HG02973 (cell line): ENCODE results near the gene PSMB5.

ENCODE experiments used
- ATAC-seq: cut with Tn5 transposase; IDR thresholded peaks from one replicate; pipeline ENCODE4 v1.9.1; 2021; ENCODE audit warnings: moderate library complexity; ENCODE audit not compliant: unreplicated experiment

The PSMB5 gene

DNA sequence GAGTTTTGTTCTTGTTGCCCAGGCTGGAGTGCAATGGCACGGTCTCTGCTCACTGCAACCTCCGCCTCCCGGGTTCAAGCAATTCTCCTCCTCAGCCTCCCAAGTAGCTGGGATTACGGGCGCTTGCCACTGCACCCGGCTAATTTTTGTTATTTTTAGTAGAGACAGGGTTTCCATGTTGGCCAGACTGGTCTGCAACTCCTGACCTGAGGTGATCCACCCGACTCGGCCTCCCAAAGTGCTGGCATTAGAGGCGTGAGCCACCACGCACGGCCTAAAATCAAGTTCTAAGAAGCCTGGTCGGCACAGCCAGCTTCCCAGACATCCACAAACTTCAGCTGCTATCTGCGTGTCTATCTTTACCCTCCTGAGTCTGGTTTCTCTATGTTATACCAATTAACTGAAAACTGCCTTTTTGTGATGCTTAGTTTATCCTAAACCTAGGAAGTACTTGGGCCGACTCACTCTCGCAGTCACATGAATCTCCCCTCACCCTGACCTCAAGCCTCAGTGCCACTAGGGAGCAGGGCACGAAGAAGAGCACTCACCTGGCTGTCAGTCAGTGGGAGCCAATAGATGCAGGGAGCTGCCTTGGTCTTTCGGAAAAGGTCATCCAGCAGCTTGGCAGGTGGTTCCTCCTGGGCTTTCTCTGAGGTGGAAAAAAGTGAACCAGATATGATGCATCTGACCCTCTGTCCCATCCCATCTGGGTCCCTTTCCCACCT is 26.0 kb upstream of the PSMB5 start:
- no peak for ATAC-seq

DNA sequence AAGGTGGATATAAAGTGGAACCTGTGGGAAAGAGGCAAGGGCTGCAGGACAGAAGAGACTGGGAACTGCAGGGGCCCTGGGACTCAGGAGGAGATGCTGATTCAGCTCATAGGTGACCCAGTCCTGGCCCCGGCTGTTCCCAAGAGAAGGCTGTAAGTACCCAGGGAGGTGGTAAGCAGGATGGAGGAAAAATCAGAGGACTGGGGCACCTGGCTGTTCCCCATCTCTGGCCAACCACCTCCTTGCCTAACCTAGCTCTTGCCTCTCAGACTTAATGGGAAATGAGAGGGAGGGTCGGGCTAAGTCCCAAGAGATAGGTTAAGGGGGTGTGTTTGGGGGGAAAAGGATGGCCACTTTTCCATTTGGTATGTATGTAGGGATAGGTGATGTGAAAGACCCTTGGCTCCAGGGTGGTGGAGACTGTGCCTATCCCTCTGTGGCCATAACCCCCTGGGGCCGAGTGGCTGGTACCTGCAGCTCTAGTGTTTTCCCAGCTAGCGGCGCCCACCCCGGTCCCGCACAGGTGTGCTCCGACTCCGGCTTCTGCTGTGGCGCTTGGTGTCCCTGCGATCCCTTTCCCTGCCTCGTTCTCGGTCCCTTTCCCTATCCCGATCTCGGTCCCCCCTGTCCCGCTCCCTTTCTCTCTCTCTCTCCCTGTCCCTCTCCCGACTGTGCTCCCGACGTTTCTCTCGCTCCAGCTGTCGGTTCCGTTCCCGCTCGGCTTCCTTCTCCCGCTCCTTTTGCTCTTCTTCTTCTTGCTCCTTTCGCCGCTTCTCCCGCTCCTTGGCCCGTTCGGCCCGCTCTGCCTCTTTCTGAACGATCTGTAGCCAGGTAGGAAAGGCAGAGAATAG is 24.2 kb upstream of the PSMB5 start:
- ATAC-seq: no peak

DNA sequence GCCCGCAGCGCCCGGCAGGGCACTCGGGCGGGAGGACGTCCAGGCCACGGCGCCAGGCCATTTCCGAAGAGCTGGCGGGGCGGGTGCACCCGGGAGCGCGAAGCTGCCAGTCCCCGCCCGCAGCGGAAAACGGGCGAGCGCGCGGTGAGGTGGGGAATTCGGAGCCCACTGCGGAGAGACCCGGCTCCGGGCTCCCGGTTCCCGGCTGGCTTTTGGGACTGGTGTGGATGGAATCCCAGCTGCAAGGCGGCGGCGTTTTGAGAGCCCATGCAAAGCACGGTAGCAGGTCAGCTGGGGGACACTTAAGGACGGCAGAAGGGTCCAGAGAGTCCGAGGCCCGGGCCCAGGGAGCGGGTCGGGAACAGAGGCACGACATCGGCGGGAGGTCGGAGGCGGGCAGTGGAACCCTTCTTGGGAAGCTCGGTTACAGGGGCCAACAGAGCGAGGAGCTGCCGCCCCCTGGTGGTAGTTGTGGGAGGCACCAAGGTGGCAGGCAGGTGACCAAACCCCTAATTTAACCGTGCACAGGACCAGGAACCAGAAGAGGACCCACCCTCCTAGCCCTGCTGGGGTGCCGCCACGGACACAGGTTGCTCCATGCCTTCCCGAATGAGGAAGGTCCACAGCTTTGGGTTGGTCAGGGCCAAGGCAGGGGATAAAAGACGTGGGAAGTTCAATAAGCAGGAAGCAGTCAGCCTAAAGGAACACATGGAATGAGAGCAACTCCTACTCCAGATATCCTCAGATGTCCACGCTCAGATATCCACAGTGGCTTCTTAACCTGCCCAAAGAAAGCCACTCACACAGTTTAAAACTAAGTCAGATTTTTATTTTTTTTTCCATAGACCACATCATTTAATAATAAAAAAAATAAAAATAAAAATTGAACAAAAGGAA is 23.3 kb upstream of the PSMB5 start:
- ATAC-seq: peak; percentile 50

DNA sequence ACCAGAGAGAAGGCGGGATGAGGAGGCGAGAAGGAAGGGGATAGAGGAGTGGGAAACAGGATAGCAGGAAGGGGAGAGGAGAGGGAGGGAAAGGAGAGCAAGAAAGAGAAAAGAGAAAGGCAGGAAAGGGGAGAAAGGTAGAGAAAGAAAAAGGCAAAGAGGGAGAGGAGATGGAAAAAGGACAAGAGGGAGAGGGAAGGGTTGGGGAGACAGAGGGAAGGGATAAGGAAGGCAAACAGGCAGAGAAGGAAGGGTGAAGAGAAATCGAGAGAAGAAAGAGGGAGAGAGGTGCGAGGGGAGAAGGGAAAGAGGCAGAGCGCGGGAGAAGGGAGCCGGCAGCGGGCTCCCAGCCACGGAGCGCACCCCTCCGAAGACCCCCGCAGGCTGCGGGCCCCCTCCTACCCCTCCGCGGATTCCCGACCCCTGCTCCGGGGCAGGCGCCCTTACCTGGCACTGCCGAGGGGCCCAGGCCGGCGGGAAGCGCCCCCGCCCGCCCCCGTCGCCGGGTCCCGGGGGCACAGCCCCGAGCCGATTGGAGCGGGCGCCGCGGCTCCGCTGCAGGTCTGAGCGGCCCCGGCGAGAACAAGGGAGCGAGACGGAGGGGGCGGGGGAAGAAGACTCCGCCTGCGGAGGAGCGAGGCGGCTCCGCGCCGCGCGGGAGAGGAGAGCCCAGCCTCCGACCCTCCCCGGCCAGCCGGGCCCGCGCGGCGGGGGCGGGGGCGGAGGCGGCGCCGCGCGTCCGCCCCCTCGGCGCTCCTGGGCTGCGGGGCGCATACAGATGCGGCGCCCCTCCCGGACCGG is 22.5 kb upstream of the PSMB5 start, which contains the start of gene CDH24:
TSS of gene CDH24 (minus strand) at position 565 of the 801 bp plus-strand sequence. CDS start 1,787 bp downstream, outside the sequence.
- ATAC-seq: peak; percentile 41

DNA sequence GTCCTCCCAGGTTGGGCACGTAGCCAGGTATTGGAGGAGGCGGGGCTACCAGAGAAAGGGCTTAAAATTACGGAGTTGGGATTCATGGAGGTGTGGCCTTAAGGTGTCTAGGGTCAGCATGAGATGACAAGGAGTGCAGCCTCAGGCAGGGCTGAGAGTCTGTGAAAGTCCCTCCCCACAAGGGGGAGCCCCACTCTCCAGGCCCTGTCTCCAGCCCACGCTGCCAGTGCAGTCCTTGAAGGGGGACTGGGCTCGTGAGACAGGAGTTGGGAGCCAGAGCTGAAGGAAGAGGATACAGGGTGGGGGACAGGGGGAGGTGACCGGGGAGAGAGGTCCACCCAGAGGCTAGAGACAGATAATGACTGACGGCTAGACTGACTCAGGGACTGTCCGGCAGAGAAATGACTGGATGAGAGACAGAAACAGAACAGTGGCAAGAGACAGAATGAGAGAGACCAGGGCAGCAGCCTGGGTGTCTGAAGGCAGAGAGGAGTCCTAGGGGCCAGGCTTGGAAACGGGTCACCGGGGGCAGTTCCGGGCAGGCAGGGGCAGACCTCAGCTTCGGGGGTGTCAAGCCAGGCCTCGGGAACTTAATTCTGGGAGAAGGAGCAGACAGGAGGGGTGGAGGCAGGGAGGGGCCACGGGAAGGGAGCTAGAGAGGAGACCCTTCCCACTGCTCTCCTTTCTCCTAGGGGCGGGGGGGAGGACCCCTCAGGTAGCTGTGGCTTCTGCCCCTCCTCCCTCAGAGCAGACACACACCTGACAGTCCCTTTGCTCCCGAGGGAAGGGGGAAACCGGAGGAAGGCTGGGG is 21.6 kb upstream of the PSMB5 start:
- peak; percentile 48 for ATAC-seq

DNA sequence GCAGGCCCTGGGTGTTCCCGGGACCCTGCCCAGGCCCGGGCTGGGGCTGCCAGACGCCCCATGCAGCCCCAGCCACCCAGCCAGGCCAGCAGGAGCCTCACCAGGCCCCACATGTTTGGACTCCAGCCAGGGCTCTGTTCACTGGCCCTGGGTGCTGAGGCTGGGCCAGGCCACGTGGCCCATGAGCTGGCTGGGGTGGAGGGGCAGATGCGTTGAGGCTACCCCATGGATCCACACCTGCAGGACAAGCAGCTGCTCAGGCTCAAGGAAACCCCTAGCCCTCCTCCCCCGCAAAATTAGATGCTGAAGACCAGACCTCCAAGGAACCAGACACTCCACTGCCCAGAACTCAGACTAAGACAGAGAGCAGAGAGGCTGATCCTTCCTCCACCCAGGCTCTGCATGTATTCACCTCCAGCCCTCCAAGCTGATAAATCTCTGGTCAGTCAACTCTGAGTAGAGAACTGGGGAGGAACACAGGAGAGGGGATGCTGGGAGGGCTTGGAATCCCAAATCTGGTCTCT is 21.0 kb upstream of the PSMB5 start:
- ATAC-seq: no peak

DNA sequence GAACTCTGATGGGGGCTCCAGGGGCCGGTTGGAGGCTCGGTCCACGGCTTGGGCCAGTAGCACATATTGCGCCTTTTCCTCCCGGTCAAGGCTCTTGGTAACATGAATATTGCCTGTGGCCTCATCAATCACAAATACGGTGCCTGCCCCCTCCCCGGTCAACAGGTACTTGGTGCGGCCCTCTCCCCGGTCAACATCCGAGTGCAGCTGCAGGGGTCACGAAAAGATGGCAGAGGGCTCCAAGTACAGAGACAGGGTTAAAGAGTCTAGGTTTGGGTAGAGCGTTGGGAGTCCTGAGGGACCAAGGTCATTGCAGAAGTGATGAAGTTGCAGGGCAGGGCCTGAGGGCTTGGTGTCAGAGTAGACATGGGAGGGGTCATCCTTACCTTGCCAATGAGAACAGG is 20.4 kb upstream of the PSMB5 start:
- no peak for ATAC-seq

DNA sequence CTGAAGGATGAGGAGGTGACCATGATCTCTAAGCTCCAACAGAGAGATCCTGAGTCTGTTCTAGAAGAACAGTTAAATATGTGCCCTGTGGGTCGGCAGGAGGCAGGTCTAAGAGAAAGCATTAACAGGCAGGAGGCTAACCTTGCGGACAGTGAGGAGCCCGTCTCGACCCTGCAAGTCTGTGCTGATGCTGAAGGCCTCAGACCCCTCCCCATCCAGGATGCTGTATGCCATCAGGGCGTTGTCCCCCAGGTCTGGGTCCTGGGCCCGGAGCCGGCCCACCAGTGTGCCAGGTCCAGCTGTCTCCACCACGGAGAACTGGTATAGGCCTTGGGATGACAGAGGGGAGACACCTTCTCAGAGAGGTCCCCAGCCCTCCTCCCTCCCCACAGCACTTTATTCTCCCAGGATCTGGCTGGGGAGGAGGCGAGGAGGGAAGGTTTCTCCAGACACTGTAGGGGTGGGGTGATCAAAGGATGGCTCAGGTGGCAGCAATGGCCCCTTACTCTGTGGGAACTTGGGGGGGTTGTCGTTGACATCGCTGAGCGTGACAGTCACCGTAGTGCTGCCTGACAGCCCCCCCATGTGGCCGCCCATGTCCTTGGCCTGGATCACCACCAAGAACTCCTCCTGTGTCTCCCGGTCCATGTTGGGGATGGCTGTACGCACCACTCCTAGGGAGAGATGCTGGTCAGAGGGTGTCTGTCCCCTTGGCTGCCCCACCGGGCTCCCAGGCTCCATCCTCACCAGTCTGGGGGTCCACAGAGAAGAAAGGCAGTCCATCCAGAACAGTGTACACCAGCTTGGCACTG is 19.5 kb upstream of the PSMB5 start:
- no peak for ATAC-seq

DNA sequence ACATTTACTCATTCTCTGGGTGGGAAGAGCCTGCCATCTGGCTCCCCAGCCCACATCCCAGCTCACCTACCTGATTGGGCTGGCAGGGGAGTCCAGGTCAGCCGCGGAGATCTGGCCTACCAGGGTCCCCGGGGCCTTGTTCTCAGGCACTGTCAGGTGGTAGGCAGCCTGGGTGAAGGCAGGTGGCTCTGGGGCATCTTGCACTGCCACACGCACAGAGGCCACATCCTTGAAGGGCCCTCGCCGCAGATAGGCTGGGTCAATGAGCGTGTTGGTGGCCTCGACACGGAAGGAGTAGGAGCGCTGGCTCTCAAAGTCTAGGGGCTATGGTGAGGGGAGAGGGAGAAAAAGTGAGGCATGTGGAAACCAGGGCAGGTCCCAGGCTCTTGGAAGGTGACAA is 18.7 kb upstream of the PSMB5 start:
- ATAC-seq: no peak

DNA sequence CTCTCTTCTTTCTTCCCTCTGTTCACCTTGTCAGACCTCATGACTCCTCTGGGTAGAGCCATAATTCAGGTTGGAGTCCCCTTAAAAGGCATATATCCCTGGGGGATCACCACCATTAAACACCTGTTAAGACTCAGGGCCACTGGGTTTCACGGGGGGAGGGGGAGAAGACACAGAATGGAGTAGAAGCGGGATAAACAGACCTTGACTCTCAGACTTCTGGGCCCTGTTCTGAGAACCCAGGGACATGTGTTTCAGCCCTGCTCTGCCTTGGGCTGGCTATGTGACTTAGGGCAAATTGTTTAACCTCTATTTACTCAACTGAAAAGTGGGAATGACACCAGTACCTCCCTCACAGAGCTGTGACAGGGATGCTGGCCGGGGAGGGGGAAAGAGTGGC is 18.0 kb upstream of the PSMB5 start:
- ATAC-seq: no peak

DNA sequence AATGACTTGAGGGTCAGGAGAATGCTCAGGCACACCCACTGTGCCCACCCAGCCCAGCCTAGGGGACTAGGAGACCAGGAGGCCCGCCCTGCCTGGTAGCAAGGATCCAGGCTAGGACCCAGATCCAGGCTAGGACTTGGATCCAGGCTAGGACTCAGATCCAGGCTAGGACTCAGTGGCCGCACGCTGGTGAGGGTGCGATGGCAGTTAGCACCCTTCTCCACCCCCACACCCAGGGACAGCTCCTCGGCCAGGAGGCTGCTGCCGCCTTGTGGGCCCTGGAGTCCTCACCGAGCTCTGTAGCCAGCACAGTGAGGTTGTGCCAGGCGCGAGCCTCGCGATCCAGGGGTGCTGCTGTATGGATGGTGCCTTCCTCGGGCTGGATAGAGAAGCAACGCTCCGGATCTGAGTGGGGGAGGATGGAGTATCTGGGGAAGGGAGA is 17.5 kb upstream of the PSMB5 start:
- no peak for ATAC-seq

DNA sequence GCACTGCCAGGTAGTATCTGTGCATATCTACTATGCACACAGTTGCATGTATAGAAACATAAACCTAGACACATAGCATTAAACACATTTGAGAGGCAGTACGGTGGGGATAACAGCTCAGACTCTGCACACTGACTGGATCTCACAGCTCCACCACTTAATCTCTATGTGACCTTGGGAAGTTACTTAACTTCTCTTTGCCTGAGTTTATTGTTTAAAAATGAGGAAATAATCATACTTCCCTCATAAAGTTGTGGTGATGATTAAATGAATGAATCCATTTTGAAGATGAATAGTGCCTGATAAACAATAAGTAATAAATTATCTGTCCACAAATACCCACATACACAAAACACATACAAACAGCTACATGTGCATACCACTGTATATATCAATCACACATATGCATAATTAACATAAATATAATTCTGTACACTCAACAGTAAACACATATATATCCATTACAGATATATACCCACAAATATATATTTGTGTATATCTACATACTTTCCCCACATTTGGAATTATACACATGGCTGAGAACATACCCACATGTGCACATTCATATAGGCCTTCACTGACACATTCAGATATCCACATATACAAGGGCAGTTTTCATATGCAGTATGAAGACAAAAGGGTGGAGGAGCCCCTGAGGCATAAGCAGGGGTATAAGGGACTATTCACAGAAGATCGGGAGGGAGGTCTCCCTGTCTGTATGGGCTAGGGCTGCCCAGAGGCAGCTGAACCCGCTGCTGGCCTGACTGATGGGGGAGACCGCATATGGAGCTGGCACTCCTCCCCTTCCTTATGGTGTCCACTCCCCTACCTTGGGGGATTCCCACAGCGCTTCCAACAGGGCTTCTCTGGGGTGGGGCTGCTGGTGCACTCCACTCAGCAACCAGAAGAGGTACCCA is 16.7 kb upstream of the PSMB5 start:
- ATAC-seq: no peak

DNA sequence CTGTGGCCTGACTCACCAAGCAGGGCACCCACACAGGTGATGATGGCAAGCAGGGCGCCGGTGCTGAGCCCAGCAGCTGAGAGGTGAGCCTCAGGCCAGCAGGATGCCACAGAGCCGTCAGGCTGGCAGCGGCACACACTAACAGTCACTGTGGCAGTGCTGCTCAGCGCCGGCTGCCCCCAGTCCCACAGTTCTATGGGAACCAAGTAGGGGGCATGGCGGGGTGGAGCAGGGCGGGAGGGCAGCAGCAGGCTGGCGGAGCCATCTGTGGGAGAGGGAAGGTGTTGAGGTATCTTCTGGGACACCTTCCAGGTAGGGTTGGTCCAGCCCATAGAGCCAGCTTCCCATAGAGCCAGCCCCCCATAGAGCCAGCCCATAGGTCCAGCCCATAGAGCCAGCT is 14.3 kb upstream of the PSMB5 start:
- no peak for ATAC-seq

DNA sequence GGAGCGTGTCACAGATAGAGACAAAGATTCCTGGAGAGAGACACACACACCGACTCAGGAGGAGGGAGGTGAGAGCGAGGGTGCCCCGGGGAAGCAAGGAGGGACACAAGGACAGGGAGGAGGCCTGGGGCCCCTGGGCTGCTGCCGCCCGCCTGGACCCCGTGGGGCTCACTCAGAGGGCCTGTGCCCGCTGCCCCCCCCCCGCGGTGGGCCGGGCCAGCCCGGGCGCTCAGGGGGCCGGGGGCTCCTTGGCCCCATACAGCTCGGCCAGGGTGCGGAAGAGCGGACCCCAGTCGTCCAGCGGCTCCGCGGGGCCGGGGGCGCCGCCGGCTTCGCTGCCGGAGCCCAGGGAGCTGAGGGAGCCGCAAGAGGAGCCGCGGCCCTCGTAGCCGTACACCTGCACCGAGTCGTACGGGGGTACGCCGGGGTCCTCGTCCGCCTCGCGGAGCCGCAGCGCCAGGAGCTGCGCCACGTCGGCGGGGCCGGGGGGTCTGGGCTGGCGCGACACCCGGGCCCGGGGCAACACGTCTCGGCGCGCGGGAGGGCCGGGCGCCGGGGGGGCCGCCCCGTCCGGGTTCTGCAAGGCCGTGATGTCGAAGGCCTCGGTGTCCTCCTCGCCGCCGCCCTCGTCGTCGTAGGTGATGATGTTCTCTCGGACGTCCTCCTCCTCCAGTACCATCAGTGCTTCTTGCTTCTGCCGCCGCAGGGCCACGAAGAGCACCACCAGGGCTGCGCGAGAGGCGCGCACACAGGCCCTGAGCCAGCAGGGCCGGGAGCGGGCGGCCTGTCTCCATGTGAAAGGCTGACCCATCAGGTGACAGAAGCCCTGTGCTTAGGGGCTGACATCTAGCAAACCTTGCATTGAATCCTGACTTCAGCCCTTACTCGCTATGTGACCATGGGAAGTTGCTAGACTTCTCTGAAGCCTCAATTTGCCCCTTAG is 13.3 kb upstream of the PSMB5 start:
- no peak for ATAC-seq

DNA sequence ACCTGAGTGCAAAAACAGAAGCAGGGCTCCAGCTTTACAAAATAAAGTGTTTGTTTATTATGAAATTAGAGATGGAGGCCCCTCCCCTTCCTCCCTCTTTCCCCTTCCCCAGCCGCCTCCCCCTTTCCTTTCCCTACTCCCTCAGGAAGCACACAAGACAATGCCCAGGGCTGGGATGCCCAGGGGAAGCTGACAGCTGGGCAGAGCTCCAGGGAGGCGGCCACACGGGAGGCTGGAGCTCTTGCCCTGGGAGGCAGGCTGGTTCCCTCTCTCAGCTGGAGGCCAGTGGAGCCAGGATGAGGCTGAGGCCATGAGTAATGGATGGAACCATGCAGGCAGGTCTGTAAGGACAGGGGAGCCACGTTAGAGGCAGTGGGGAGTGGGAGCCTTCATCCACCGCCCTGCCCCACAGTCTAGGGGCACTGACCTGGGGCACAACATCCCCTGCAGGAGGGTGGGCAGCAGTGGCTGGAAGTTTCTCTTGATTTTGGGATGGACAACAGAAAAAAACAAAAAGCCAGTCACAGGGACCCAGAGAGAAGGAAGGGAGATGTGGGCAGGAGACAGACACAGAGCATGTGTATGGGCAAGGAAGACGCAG is 12.4 kb upstream of the PSMB5 start:
- no peak for ATAC-seq
